ENCODE data around the gene MSI1.

The MSI1 gene

GRCh38 chr12:120346031-120346430, 22.9 kb downstream of the MSI1 start:
- H3K9ac ChIP-seq (ENCODE audit: low read length), result no peak overlapping the region
- H2AFZ ChIP-seq (ENCODE audit: low read depth, low read length, severe bottlenecking), result no peak overlapping the region
- H3F3A ChIP-seq (ENCODE audit: insufficient read depth), result no peaks in the 10 kb centered on the region
- H3K27me3 ChIP-seq (ENCODE audit: low read length), result no peaks in the 10 kb centered on the region
- H3K27ac ChIP-seq (ENCODE audit: low read depth, low read length), result no peak overlapping the region
- TF ChIP-seq CTCF (IDR thresholded peaks at IDR 0.05; ENCODE audit: insufficient read depth, low read length, poor library complexity, severe bottlenecking), result no peak
- no peak for TF ChIP-seq EZH2phosphoT487 (conservative IDR thresholded peaks at IDR 0.05; ENCODE audit: low read length)
- H3K36me3 ChIP-seq (ENCODE audit: low read length), result no peaks in the 10 kb centered on the region
- H3K9me3 ChIP-seq (ENCODE audit: insufficient read depth, low read length), result no peaks in the 10 kb centered on the region
- H3K4me2 ChIP-seq (ENCODE audit: low read depth, low read length, poor library complexity, severe bottlenecking), result no peak overlapping the region
- H3K79me2 ChIP-seq (ENCODE audit: insufficient read depth, low read length), result no peaks in the 10 kb centered on the region
- no peaks in the 10 kb centered on the region for H4K20me1 ChIP-seq (ENCODE audit: low read depth, low read length)
- no peaks in the 10 kb centered on the region for H3K9me2 ChIP-seq (replicated peaks; ENCODE audit: insufficient read depth, low read length)
- no peak overlapping the region for H3K4me3 ChIP-seq (ENCODE audit: insufficient read depth, low read length, poor library complexity, severe bottlenecking)

GRCh38 chr12:120343692-120344091, 25.3 kb downstream of the MSI1 start:
- H3K36me3 ChIP-seq (ENCODE audit: low read length), result no peaks in the 10 kb centered on the region
- no peaks in the 10 kb centered on the region for H3K27me3 ChIP-seq (ENCODE audit: low read length)
- H4K20me1 ChIP-seq (ENCODE audit: low read depth, low read length), result no peaks in the 10 kb centered on the region

GRCh38 chr12:120343039-120343537, 25.9 kb downstream of the MSI1 start:
- Histone ChIP-seq H3K4me2 (ENCODE audit: low read depth, low read length, poor library complexity, severe bottlenecking) (no peak overlapping the region), H3K4me3 (ENCODE audit: insufficient read depth, low read length, poor library complexity, severe bottlenecking) (no peak overlapping the region), H3F3A (ENCODE audit: insufficient read depth) (no peaks in the 10 kb centered on the region), H3K27me3 (ENCODE audit: low read length) (no peaks in the 10 kb centered on the region), H3K9me2 (replicated peaks; ENCODE audit: insufficient read depth, low read length) (no peaks in the 10 kb centered on the region), H3K9me3 (ENCODE audit: insufficient read depth, low read length) (peaks cover 5% of the 10 kb centered on the region; the same call in 1 of the 2 replicates), H3K27ac (ENCODE audit: low read depth, low read length) (no peak overlapping the region), H3K36me3 (ENCODE audit: low read length) (no peaks in the 10 kb centered on the region), H3K9ac (ENCODE audit: low read length) (no peak overlapping the region), H3K79me2 (ENCODE audit: insufficient read depth, low read length) (no peaks in the 10 kb centered on the region), H4K20me1 (ENCODE audit: low read depth, low read length) (no peaks in the 10 kb centered on the region), H2AFZ (ENCODE audit: low read depth, low read length, severe bottlenecking) (no peak overlapping the region)
- no peak for TF ChIP-seq EZH2phosphoT487 (conservative IDR thresholded peaks at IDR 0.05; ENCODE audit: low read length)
- no peak for TF ChIP-seq CTCF (IDR thresholded peaks at IDR 0.05; ENCODE audit: insufficient read depth, low read length, poor library complexity, severe bottlenecking)

More at GRCh38 chr12:120343692-120344091, 25.3 kb downstream of the MSI1 start:
- Histone ChIP-seq H3K27ac (ENCODE audit: low read depth, low read length) (no peak overlapping the region), H3K4me3 (ENCODE audit: insufficient read depth, low read length, poor library complexity, severe bottlenecking) (no peak overlapping the region), H3K9me2 (replicated peaks; ENCODE audit: insufficient read depth, low read length) (no peaks in the 10 kb centered on the region), H3K9me3 (ENCODE audit: insufficient read depth, low read length) (no peaks in the 10 kb centered on the region), H3K4me2 (ENCODE audit: low read depth, low read length, poor library complexity, severe bottlenecking) (no peak overlapping the region), H3F3A (ENCODE audit: insufficient read depth) (no peaks in the 10 kb centered on the region), H3K79me2 (ENCODE audit: insufficient read depth, low read length) (no peaks in the 10 kb centered on the region), H2AFZ (ENCODE audit: low read depth, low read length, severe bottlenecking) (no peak overlapping the region), H3K9ac (ENCODE audit: low read length) (no peak overlapping the region)
- TF ChIP-seq CTCF (IDR thresholded peaks at IDR 0.05; ENCODE audit: insufficient read depth, low read length, poor library complexity, severe bottlenecking) (no peak), EZH2phosphoT487 (conservative IDR thresholded peaks at IDR 0.05; ENCODE audit: low read length) (no peak)

All from SU-DHL-6 (cell line).